ENCODE data around the gene UFSP2. TPM values are rescaled to one million over a fixed set of nuclear protein-coding genes. Genes with fewer than 3 reads are reported as not detected.

UFSP2 gene
- total RNA-seq, 4 donors from 2014 or later = 36.3 to 56.5 (median 40.1) TPM

- Histone ChIP-seq H3K9me3 (no peaks in the 10 kb centered on the region), H3K4me1 (peaks cover 0 to 4% of the 10 kb centered on the region in 2 donors), H3K4me3 (no peak overlapping the region), H3K27me3 (no peaks in the 10 kb centered on the region), H3K36me3 (no peaks in the 10 kb centered on the region), H3K27ac (no peak overlapping the region)
- DNase-seq (no peak), ATAC-seq (no peak)
- intact Hi-C loops (cut with DNase I; ENCODE audit: low total_unique reads) = no loop called here
- TF ChIP-seq CTCF (IDR thresholded peaks at IDR 0.05 in 4 of 5, conservative IDR thresholded peaks at IDR 0.05 in 1 of 5) (no peak), POLR2A (IDR thresholded peaks at IDR 0.05) (no peak)
- in situ Hi-C loops (cut with MboI; ENCODE audit: low sequenced_read_pairs in 4 of 4) = loop anchor here in 1 of 4 donors (25.0 kb wide), 1 partner anchor 169 kb away; the partner anchor contains the start of genes CFAP97 and SNX25
Observed at GRCh38 chr4:185381288-185382196, 44.2 kb downstream of the UFSP2 start.

GRCh38 chr4:185380320-185380719 lies 45.4 kb downstream of the UFSP2 start:
- in situ Hi-C loops (cut with MboI; ENCODE audit: low sequenced_read_pairs in 4 of 4) = loop anchor here in 1 of 4 donors (25.0 kb wide), 1 partner anchor 168 kb away; the partner anchor contains the start of genes CFAP97 and SNX25
- Histone ChIP-seq H3K4me1 (peaks cover 0 to 4% of the 10 kb centered on the region in 2 donors), H3K36me3 (no peaks in the 10 kb centered on the region), H3K27me3 (no peaks in the 10 kb centered on the region), H3K27ac (no peak overlapping the region), H3K9me3 (no peaks in the 10 kb centered on the region), H3K4me3 (no peak overlapping the region)
- DNase-seq = no peak
- no peak for TF ChIP-seq POLR2A (IDR thresholded peaks at IDR 0.05)
- no peak for TF ChIP-seq CTCF (IDR thresholded peaks at IDR 0.05 in 4 of 5, conservative IDR thresholded peaks at IDR 0.05 in 1 of 5)
- no peak for ATAC-seq
- intact Hi-C loops (cut with DNase I; ENCODE audit: low total_unique reads) = no loop called here

GRCh38 chr4:185379326-185380295 lies 46.2 kb downstream of the UFSP2 start:
- ATAC-seq = no peak

More at GRCh38 chr4:185379326-185380295, 46.2 kb downstream of the UFSP2 start:
- DNase-seq = no peak
- no peaks in the 10 kb centered on the region for H3K27me3 ChIP-seq
- no peak overlapping the region for H3K27ac ChIP-seq
- H3K9me3 ChIP-seq = no peaks in the 10 kb centered on the region
- in situ Hi-C loops (cut with MboI; ENCODE audit: low sequenced_read_pairs in 4 of 4) (loop anchor here in 1 of 4 donors (25.0 kb wide), 1 partner anchor 167 kb away; the partner anchor contains the start of genes CFAP97 and SNX25), intact Hi-C loops (cut with DNase I; ENCODE audit: low total_unique reads) (no loop called here)
- TF ChIP-seq POLR2A (IDR thresholded peaks at IDR 0.05) = no peak
- TF ChIP-seq CTCF (IDR thresholded peaks at IDR 0.05 in 4 of 5, conservative IDR thresholded peaks at IDR 0.05 in 1 of 5) = no peak
- no peak overlapping the region for H3K4me3 ChIP-seq
- H3K4me1 ChIP-seq = no peaks in the 10 kb centered on the region
- no peaks in the 10 kb centered on the region for H3K36me3 ChIP-seq

Data from gastrocnemius medialis (tissue), 4 donors.